ENCODE results near the gene EFNA2.

DNA sequence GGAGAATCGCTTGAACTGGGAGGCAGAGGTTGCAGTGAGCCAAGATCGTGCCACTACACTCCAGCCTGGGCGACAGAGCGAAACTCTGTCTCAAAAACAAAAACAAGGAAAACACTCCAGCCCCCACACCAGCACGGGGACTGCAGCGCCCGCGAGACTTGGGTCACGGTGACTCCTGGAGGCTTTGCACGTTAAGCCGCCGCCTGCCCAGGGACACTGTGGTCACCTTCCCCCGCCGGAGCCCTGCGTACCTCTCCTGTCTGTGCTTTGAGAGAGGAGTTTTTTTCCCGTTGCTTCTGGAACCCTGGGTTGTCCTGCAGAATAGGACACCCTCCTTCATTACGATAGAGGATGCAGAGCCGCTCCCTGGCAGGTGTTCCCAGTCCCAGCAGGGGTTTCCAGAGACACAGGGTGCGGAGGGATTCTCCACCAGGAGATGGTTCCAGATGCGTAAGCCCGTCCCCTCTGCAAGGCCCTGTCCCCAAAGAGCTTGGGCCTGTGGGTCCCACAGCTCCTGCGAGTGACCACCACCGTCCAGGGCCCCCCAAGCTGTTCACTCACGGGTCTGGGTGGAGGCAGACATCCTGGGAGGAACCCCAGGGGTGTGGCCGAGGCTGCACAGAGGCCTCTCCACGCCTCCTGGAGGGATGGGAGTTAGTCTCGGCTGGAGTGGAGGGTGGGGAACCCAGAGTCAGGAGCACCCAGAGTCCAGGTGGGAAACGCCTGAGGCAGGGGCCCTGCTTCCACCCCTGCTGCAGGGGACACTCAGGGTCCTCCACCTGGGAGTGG lies 55.2 kb downstream of the EFNA2 start:
- TF ChIP-seq, protein P1, sequence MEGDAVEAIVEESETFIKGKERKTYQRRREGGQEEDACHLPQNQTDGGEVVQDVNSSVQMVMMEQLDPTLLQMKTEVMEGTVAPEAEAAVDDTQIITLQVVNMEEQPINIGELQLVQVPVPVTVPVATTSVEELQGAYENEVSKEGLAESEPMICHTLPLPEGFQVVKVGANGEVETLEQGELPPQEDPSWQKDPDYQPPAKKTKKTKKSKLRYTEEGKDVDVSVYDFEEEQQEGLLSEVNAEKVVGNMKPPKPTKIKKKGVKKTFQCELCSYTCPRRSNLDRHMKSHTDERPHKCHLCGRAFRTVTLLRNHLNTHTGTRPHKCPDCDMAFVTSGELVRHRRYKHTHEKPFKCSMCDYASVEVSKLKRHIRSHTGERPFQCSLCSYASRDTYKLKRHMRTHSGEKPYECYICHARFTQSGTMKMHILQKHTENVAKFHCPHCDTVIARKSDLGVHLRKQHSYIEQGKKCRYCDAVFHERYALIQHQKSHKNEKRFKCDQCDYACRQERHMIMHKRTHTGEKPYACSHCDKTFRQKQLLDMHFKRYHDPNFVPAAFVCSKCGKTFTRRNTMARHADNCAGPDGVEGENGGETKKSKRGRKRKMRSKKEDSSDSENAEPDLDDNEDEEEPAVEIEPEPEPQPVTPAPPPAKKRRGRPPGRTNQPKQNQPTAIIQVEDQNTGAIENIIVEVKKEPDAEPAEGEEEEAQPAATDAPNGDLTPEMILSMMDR (IDR thresholded peaks at IDR 0.05) = no peak
- TF ChIP-seq POLR2A (IDR thresholded peaks at IDR 0.05) = no peak
